Stimulated activated CD4-positive, alpha-beta T cell treated with anti-CD3 and anti-CD28 coated beads, Interleukin-4, amount 100 ng/mL, for 1 hour (primary cell): ENCODE data around the gene XPO5.
"Not testable (repeated sequence)": the region's sequence is repeated elsewhere in the genome, so short reads cannot be mapped to it uniquely, and the experiment has no call there.

Experiments
- DNase-seq: peaks from one replicate; pipeline ENCODE4 v3.0.0-alpha.2; 2020

The XPO5 gene

DNA sequence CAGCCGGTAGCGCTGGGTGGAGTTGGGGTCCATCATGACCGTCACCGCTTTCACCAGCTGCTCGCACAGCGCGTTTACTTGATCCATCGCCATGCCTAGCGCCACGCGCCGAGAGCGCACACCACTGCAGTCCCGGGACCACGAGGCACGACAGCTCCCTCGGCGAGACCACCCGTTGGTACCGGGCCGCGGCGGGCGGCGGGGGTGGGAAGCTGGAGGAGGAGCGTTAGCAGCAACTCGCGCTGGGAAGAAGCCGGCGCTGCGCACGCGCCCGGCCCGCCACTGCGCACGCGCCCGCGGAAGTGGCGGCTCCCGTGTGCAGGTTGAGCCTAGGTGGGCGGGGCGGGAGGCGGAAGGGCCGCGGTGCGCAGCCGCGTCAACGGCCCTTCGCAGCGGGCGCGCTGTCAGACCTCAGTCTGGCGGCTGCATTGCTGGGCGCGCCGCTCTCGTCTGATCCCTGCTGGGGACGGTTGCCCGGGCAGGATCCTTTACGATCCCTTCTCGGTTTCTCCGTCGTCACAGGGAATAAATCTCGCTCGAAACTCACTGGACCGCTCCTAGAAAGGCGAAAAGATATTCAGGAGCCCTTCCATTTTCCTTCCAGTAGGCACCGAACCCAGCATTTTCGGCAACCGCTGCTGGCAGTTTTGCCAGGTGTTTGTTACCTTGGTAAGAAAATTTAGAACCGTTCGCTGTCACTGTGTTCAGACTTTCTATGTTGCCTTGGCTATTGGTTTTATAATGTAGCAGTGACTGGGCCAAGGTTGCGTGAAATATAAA, at the start of gene XPO5, which contains the start of gene POLH:
TSS of gene XPO5 (minus strand) at position 267 of the 780 bp plus-strand sequence. CDS start at position 93, 174 bp downstream.
TSS of gene POLH (plus strand) at position 414 of the 780 bp plus-strand sequence. CDS start 6,135 bp downstream, outside the sequence.
- DNase-seq = peak; percentile 92

DNA sequence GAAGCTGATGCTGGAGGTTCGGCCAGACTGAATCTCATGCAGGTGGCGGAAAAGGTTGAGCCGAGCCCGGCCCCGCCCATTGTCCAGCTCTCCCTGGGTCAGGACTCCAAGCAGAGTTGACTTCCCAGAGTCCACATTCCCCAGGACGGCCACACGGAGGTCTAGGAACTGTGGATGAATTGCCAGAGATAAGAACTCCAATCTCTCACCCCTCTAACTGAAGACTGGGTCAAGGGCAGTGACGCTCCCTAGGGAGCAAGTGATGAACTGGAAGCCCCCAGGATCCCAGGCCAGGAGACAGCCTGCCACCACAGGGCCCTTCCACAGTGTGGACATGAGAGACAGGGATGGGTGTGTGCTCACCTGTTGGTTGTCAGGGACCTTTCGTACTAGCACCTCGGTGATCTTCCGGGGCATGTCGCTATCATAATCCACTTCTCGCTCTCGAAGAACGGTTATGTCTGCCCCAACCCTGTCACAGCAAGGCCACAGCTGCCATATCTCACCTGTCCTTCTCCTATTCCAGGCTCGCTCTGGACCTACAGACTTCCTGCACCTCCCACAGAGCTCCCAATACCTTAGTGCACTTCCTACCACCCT, 49.7 kb upstream of the XPO5 start:
- DNase-seq = no peak

DNA sequence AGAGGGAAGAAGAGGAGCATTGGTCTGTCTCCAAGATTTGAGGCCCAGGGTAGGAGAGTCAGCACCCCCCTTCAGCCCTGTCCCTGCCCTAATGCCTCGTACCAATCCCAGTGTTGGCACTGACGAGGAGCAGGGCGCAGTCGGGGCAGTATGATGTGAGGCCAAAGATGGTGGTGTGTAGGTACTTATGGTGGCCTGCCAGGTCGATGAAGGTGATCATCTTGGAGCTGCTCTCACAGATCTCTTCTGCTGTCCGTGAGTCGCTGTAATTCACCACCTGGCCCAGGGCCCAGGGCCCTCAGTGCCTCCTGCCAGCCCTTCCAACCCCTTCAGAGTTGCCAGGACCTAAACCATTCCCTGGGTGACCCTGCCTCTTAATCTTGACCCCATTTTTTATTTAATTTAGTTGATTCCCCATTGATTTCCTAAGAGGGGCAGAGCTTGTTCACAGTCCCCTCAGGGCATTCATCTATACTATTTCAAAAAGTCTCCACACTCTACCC, 49.0 kb upstream of the XPO5 start:
- DNase-seq = no peak

- no peak for DNase-seq
Observed at GRCh38 chr6:43623880-43624785, 48.3 kb upstream of the XPO5 start.

DNA sequence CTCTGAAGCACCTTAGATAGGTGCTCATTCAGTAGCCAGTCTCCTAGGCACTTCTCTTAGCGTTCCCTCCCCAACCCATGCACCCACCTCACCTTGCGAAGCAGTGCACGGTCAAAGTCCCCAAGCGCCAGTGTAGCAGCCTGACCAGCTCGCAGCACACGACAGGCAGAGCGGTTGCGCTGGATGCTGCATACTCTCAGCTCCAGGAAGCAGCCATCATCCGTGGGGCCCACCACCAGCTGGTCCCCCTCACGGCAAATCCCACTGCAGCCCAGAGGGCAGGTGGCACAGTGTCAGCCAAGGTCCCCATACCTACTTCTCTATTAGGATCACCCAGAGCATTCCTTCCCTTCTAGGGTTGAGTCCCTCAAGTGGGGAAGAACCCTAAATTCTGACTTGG, 46.7 kb upstream of the XPO5 start:
- no peak for DNase-seq

GRCh38 chr6:43621836-43622180, 46.0 kb upstream of the XPO5 start:
- DNase-seq = no peak

GRCh38 chr6:43621078-43621835, 45.4 kb upstream of the XPO5 start:
- no peak for DNase-seq

DNA sequence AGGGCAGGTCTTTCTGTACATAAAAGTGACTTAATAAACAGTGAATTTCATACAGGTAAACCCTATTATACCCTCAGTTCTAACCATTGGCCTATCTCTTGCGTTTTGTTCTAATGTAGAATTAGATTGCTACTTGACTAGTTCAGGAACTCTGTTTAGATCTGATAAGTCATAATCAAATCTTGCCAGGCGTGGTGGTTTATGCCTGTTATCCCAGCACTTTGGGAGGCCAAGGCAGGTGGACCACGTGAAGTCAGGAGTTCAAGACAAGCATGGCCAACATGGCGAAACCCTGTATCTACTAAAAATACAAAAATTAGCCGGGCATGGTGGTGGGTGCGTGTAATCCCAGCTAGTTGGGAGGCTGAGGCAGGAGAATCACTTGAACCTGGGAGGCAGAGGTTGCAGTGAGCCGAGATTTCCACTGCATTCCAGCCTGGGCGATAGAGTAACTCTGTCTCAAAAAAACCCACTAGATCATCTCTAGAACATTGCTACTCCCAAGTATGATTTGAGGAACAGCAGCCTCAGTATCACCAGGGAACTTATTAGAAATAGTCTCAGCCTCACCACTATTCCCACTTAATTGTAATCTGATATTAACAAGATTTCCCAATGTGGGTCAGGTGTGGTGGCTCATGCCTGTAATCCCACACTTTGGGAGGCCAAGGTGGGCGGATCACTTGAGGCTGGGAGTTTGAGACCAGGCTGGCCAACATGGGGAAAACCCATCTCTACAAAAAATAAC, 41.1 kb upstream of the XPO5 start:
- no peak for DNase-seq

GRCh38 chr6:43614396-43614730, 38.5 kb upstream of the XPO5 start:
- DNase-seq = no peak

DNA sequence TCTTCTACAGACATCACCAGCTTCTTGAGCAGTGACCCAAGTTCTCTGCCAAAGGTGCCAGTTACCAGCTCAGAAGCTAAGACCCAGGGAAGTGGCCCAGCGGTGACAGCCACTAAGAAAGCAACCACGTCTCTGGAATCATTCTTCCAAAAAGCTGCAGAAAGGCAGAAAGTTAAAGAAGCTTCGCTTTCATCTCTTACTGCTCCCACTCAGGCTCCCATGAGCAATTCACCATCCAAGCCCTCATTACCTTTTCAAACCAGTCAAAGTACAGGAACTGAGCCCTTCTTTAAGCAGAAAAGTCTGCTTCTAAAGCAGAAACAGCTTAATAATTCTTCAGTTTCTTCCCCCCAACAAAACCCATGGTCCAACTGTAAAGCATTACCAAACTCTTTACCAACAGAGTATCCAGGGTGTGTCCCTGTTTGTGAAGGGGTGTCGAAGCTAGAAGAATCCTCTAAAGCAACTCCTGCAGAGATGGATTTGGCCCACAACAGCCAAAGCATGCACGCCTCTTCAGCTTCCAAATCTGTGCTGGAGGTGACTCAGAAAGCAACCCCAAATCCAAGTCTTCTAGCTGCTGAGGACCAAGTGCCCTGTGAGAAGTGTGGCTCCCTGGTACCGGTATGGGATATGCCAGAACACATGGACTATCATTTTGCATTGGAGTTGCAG, 38.0 kb upstream of the XPO5 start:
- no peak for DNase-seq

- DNase-seq = no peak
Observed at GRCh38 chr6:43610431-43610830, 34.6 kb upstream of the XPO5 start.

GRCh38 chr6:43609402-43609801, 33.6 kb upstream of the XPO5 start:
- DNase-seq = no peak

- no peak for DNase-seq
Observed at GRCh38 chr6:43608807-43609206, 33.0 kb upstream of the XPO5 start.

DNA sequence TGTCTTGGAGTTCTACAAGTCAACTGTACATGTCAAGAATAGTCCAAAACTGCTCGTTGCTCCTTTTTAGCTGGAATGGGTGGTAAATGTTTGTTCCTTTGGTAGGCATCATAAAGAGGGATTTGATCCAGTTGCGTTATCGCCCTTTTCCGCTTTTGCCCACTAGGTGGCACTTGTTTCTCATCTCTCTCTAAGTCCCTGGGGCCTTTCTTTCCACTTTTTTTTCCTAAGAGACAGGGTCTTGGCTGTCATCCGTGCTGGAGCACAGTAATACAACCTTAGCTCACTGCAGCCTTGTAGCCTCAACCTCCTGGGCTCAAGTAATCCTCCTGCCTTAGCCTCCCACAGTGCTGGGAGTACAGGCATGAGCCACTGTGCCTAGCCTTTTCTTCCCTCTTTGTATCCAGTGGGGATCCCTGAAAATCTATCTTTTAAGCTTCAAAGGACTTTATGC, 32.5 kb upstream of the XPO5 start:
- peak; percentile 59 for DNase-seq

- no peak for DNase-seq
Observed at GRCh38 chr6:43606019-43606418, 30.2 kb upstream of the XPO5 start.

- DNase-seq = no peak
Observed at GRCh38 chr6:43604174-43604573, 28.3 kb upstream of the XPO5 start.

GRCh38 chr6:43600595-43600994, 24.8 kb upstream of the XPO5 start:
- DNase-seq = no peak

DNA sequence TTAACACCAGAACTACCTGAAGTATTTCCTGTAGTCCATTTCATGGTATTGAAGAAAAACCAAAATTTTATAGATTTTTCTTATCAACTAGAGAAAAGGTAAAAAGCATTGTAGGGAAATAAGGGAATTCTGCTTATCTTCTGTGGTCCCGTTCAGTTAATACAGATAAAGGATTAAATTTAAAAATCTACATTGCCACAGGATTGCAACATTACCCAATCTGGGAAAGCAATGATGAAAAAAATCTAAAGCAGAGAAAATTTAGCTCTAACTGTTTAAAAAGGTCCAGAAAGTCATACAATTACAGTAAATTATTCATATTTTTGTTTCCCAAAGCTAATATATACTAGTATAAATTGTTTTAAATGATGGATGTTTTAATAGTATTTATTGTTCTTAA, 18.1 kb upstream of the XPO5 start:
- DNase-seq = no peak

DNA sequence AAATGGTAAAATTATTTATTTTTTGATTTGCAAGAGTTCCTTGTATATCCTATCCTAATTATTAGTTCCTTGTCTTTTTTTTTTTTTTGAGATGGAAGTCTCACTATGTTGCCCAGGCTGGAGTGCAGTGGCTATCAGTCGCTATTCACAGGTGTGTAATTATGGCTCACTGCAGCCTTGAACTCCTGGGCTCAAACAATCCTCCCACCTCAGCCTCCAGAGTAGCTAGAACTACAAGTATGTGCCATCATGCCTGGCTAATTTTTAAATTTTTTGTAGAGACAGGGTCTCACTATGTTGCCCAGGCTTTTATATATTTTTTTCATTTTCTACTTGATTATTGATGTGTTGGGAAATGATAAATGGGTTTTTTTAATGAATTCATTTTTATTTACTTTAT, 13.7 kb upstream of the XPO5 start:
- DNase-seq = not testable (repeated sequence)

DNA sequence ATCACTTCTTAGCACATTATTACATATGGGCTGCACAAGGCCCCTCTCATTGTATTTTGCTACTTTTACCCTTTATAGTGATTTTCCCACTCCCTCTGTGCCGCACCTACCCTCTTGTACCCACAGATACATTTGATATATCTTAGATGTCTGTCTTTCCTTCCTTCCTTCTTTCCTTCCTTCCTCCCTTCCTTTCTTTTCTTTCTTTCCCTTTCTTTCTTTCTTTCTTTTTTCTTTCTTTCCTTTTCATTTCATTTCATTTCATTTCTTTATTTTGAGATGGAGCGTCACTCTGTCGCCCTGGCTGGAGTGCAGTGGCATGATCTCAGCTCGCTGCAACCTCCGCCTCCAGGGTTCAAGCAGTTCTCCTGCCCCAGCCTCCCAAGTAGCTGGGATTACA, 12.4 kb upstream of the XPO5 start:
- no peak for DNase-seq

DNA sequence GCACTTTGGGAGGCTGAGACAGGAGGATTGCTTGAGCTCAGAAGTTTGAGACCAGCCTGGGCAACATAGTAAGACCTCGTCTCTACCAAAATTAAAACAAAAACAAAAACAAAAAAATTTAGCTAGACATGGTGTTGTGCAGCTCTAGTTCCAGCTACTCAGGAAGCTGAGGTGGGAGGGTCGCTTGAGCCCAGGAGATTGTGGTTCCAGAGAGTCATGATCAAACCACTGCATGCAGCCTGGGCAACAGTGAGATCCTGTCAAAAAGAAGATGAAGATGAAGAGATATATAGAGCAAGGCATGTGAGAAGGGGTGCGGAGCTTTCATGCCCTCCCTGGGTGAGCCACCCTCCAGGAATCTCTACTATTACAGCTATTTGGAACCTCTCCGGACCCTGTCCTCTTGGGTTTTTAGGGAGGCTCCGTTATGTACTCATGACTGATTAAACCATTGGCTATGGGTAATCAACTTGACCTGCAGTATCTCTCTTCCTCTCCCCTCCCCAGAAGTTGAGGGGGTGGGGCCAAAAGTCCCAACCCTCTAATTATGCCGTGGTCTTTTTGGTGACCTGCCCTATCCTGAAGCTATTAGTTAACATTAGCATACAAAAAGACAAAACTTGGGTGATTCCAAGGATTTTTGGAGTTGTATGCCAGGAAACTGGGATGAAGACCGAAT, 9.2 kb upstream of the XPO5 start:
- DNase-seq = no peak
